Keratinocyte (primary cell): ENCODE measurements around the gene TMEM132C. TPM values are rescaled to one million over a fixed set of nuclear protein-coding genes. Genes with fewer than 3 reads are reported as not detected.

Experiments used
- DNase-seq: peaks from one replicate; pipeline ENCODE4 v3.0.0-alpha.2; 2011; ENCODE audit warnings: low read depth, missing footprints, low spot score
- FAIRE-seq: peaks from 2 replicates; lab custom pipeline; 2011; peaks lifted over from hg19 to GRCh38; lab: Jason Lieb, UNC
- H2AFZ ChIP-seq: 2 replicates; pipeline ENCODE4 v1.6.0; 2012; ENCODE audit warnings: low read length, control low read depth, inconsistent platforms; ENCODE audit not compliant: control insufficient read depth
- H3K27ac ChIP-seq: 2 replicates; pipeline ENCODE4 v1.5.1; 2011; ENCODE audit warnings: low read length; ENCODE audit not compliant: control insufficient read depth, insufficient read depth
- H3K27me3 ChIP-seq: 3 replicates; pipeline ENCODE4 v1.6.0; 2011; ENCODE audit warnings: low read length; ENCODE audit not compliant: control insufficient read depth, insufficient read depth; ENCODE audit errors: extremely low read depth
- H3K36me3 ChIP-seq, 2 experiments: 2 replicates in 1 of 2; 3 replicates in 1 of 2; pipeline ENCODE4 v1.5.1; 2011; ENCODE audit warnings: low read length in 2 of 2, mild to moderate bottlenecking in 1 of 2; ENCODE audit not compliant: control insufficient read depth in 2 of 2, insufficient read depth in 2 of 2; ENCODE audit errors: extremely low read depth in 1 of 2
- H3K4me1 ChIP-seq: 3 replicates; pipeline ENCODE4 v1.5.1; 2011; ENCODE audit warnings: low read length; ENCODE audit not compliant: control insufficient read depth, insufficient read depth; ENCODE audit errors: extremely low read depth
- H3K4me2 ChIP-seq: 3 replicates; pipeline ENCODE4 v1.6.0; 2011; ENCODE audit warnings: low read depth, low read length; ENCODE audit not compliant: control insufficient read depth, insufficient read depth; ENCODE audit errors: extremely low read depth
- H3K4me3 ChIP-seq, 3 experiments: fragments of 200-600 bp in 1 of 3; sonication (generic) in 1 of 3; 2 replicates in 2 of 3; 3 replicates in 1 of 3; pipeline ENCODE4 v1.5.1; 2011 to 2016; ENCODE audit warnings: low read length in 3 of 3, mild to moderate bottlenecking in 3 of 3, control low read depth in 2 of 3, inconsistent platforms in 1 of 3, low read depth in 1 of 3, mixed read lengths in 1 of 3, mixed run types in 1 of 3, moderate library complexity in 1 of 3; ENCODE audit not compliant: control insufficient read depth in 2 of 3, insufficient read depth in 2 of 3; ENCODE audit errors: extremely low read depth in 1 of 3
- H3K79me2 ChIP-seq: 2 replicates; pipeline ENCODE4 v1.6.0; 2012; ENCODE audit warnings: low read length; ENCODE audit not compliant: control insufficient read depth, insufficient read depth
- H3K9ac ChIP-seq: 3 replicates; pipeline ENCODE4 v1.6.0; 2011; ENCODE audit warnings: low read length; ENCODE audit not compliant: control insufficient read depth, insufficient read depth; ENCODE audit errors: extremely low read depth
- H3K9me1 ChIP-seq: 3 replicates; pipeline ENCODE4 v1.6.0; 2011; ENCODE audit warnings: low read length; ENCODE audit not compliant: control insufficient read depth, insufficient read depth; ENCODE audit errors: extremely low read depth
- H3K9me3 ChIP-seq: 2 replicates; pipeline ENCODE4 v1.5.1; 2012; ENCODE audit warnings: low read depth, low read length; ENCODE audit not compliant: control insufficient read depth
- H4K20me1 ChIP-seq: 3 replicates; pipeline ENCODE4 v1.6.0; 2011; ENCODE audit warnings: low read length; ENCODE audit not compliant: control insufficient read depth, insufficient read depth; ENCODE audit errors: extremely low read depth
- EZH2 ChIP-seq: IDR thresholded peaks from one replicate; pipeline ENCODE4 v1.6.1; 2012; ENCODE audit warnings: inconsistent platforms, mild to moderate bottlenecking, low read length, moderate library complexity
- dilution Hi-C: fragments of 300-500 bp; cut with MboI; formaldehyde crosslinking; loops from one replicate; pipeline ENCODE4 v1.7.0; 2020; ENCODE audit warnings: low sequenced_read_pairs; ENCODE audit not compliant: extremely low pct_ligation_motif_present
- polyA plus RNA-seq, 5 experiments: library from polyadenylated mRNA; depleted of rRNA in 3 of 5; stranded (reverse) in 3 of 5; stranded (forward) in 1 of 5; unstranded in 1 of 5; fragments of >200 nt; gene quantifications; 1 replicate in 1 of 5; 2 replicates in 3 of 5; 3 replicates in 1 of 5; pipeline versions ENCODE4 v1.2.1 to v1.2.3, GENCODE V29; 2011 to 2012; ENCODE audit warnings: missing spikeins in 2 of 5, low read depth in 1 of 5, low replicate concordance in 1 of 5
- TF ChIP-seq, protein P1 (sequence below), 3 experiments: IDR thresholded peaks in 1 of 3; conservative IDR thresholded peaks in 1 of 3; optimal IDR thresholded peaks in 1 of 3; 2 replicates in 2 of 3; 3 replicates in 1 of 3; pipeline versions ENCODE3 to v1.5.1; 2011; ENCODE audit warnings: low read length in 3 of 3, mild to moderate bottlenecking in 3 of 3, moderate library complexity in 2 of 3, control low read depth in 1 of 3, inconsistent platforms in 1 of 3; ENCODE audit not compliant: insufficient read depth in 2 of 3; ENCODE audit errors: extremely low read depth in 1 of 3

TMEM132C gene
- polyA plus RNA-seq, 1 donor (not counting 4 experiments of a cell fraction or from before 2014, with no cell fraction given): not detected

DNA sequence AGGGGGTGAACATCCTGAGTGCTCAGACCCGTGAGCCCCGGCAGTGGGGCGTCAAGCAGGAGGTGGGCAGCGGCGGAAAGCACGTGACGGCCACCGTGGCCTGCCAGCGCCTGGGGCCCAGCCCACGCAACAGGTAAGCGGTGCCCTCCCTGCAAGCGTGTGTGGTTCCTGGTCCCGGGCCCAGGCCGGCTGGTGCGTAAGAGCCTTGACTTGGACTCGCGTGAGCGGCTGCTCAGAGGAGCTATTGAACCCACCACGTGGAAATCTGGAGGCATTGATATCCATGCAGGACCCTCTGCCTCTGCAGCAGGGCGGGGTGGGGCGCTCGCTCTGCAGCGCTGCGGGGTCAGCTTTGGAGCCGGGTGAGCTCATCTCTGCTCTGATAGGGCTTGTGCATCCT lies 277.0 kb downstream of the TMEM132C start:
- dilution Hi-C loops: no loop called here
- no peak for FAIRE-seq
- Histone ChIP-seq H3K9ac (no peak overlapping the region), H2AFZ (no peak overlapping the region), H3K4me3 (no peak overlapping the region), H3K9me1 (no peaks in the 10 kb centered on the region), H3K79me2 (no peaks in the 10 kb centered on the region), H3K36me3 (no peaks in the 10 kb centered on the region), H3K27ac (no peak overlapping the region), H3K9me3 (peaks cover 3% of the 10 kb centered on the region), H3K4me1 (no peaks in the 10 kb centered on the region), H4K20me1 (no peaks in the 10 kb centered on the region), H3K27me3 (no peaks in the 10 kb centered on the region), H3K4me2 (no peak overlapping the region)
- TF ChIP-seq EZH2: no peak
- TF ChIP-seq, protein P1, sequence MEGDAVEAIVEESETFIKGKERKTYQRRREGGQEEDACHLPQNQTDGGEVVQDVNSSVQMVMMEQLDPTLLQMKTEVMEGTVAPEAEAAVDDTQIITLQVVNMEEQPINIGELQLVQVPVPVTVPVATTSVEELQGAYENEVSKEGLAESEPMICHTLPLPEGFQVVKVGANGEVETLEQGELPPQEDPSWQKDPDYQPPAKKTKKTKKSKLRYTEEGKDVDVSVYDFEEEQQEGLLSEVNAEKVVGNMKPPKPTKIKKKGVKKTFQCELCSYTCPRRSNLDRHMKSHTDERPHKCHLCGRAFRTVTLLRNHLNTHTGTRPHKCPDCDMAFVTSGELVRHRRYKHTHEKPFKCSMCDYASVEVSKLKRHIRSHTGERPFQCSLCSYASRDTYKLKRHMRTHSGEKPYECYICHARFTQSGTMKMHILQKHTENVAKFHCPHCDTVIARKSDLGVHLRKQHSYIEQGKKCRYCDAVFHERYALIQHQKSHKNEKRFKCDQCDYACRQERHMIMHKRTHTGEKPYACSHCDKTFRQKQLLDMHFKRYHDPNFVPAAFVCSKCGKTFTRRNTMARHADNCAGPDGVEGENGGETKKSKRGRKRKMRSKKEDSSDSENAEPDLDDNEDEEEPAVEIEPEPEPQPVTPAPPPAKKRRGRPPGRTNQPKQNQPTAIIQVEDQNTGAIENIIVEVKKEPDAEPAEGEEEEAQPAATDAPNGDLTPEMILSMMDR (optimal IDR thresholded peaks at IDR 0.05 in 1 of 3, IDR thresholded peaks at IDR 0.05 in 1 of 3, conservative IDR thresholded peaks at IDR 0.05 in 1 of 3; ENCODE audit: extremely low read depth in 1 of 3, insufficient read depth in 2 of 3, low read length in 3 of 3): no peak
- no peak for DNase-seq

DNA sequence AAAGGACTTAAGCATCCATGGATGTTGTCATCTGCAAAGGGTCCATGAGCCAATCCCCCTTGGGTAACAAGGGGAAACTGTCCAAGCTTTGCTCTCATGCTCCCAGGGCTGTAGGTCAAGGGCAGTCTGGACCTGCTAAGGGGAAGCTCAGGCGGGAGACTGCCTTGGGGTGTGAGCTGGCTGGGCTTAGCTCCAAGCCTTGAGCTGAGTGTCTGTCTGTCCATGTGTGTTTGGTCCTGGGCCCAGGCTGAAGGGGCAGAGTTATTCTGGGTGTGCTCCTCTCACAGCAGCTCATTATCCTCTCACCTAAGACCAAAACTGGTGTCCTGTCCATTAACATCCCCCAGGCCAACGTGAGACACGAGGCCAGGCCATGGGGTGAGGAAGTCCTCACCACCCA lies 282.0 kb downstream of the TMEM132C start:
- no peak overlapping the region for H3K4me3 ChIP-seq
- H2AFZ ChIP-seq: no peak overlapping the region
- peaks cover 4% of the 10 kb centered on the region for H3K9me3 ChIP-seq
- no peaks in the 10 kb centered on the region for H4K20me1 ChIP-seq
- no peaks in the 10 kb centered on the region for H3K79me2 ChIP-seq
- H3K9me1 ChIP-seq: no peaks in the 10 kb centered on the region
- no peak for DNase-seq
- no peak overlapping the region for H3K9ac ChIP-seq
- no peak overlapping the region for H3K27ac ChIP-seq
- H3K4me2 ChIP-seq: no peak overlapping the region
- H3K36me3 ChIP-seq: no peaks in the 10 kb centered on the region
- no peak for FAIRE-seq
- H3K27me3 ChIP-seq: no peaks in the 10 kb centered on the region
- TF ChIP-seq EZH2: no peak
- dilution Hi-C loops: no loop called here
- no peaks in the 10 kb centered on the region for H3K4me1 ChIP-seq

- Histone ChIP-seq H4K20me1 (no peaks in the 10 kb centered on the region), H3K27ac (no peak overlapping the region), H3K27me3 (no peaks in the 10 kb centered on the region), H3K4me2 (no peak overlapping the region), H3K79me2 (no peaks in the 10 kb centered on the region), H3K9ac (no peak overlapping the region), H3K36me3 (no peaks in the 10 kb centered on the region), H3K9me3 (peaks cover 4% of the 10 kb centered on the region), H2AFZ (no peak overlapping the region), H3K4me3 (no peak overlapping the region), H3K4me1 (no peaks in the 10 kb centered on the region), H3K9me1 (no peaks in the 10 kb centered on the region)
- TF ChIP-seq EZH2: no peak
- TF ChIP-seq, protein P1 (optimal IDR thresholded peaks at IDR 0.05 in 1 of 3, IDR thresholded peaks at IDR 0.05 in 1 of 3, conservative IDR thresholded peaks at IDR 0.05 in 1 of 3; ENCODE audit: extremely low read depth in 1 of 3, insufficient read depth in 2 of 3, low read length in 3 of 3): no peak
- FAIRE-seq: no peak
- no peak for DNase-seq
- dilution Hi-C loops: no loop called here
Measured at GRCh38 chr12:128549601-128550218, 282.7 kb downstream of the TMEM132C start.
